HG02678 (cell line): ENCODE data around the gene KDM5A.
"Not testable (repeated sequence)": the region's sequence is repeated elsewhere in the genome, so short reads cannot be mapped to it uniquely, and the experiment has no call there.

Source experiments
- ATAC-seq: cut with Tn5 transposase; IDR thresholded peaks from one replicate; pipeline ENCODE4 v1.9.1; 2021; ENCODE audit warnings: mild to moderate bottlenecking, moderate library complexity; ENCODE audit not compliant: unreplicated experiment

KDM5A gene

GRCh38 chr12:242496-242895 is 146.6 kb downstream of the KDM5A start:
- no peak for ATAC-seq

- no peak for ATAC-seq
These were observed 147.9 kb downstream of the KDM5A start for GRCh38 chr12:241266-241665.

DNA sequence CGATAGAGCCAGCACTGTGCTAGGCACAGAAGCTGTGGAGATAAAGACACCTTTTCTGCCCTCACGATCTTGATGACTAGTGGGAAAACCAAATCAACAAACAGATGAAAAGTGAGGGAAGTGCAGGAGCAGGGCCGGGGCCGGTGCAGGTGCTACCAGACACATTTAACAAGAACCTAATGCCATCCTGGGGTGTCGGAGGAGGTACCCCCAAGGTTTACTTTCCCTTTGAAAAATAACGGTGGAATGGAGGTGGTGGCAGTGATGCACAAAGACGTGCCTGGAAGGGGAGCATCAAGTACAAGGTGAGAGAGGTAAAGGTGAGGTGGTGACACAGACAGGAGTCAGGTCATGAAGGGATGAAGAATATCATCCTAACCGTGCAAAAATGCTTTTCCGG is 148.6 kb downstream of the KDM5A start:
- ATAC-seq, result no peak

DNA sequence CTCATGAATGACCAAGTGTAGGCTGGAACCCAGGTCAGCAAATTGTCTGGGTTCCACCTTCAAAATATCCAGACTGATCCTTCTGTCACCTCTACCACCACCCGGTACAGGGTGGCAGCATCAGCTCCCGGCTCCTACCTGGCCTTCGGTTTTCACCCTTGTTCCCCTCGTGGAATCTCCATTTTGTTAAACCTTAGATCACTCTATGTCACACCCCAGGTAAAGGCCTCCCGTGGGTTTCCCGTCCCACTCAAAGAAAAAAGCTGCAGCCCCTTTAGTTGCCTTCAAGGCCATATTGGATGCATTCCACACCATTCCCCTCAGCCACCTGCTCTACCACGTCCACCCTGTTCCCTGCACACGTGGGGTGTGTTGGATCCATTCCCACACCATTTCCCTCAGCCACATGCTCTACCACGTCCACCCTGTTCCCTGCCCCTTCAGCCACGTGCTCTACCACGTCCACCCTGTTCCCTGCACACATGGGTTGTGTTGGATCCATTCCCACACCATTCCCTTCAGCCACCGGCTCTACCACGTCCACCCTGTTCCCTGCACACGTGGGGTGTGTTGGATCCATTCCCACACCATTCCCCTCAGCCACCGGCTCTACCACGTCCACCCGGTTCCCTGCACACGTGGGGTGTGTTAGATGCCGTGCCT is 150.3 kb downstream of the KDM5A start:
- ATAC-seq, result no peak

DNA sequence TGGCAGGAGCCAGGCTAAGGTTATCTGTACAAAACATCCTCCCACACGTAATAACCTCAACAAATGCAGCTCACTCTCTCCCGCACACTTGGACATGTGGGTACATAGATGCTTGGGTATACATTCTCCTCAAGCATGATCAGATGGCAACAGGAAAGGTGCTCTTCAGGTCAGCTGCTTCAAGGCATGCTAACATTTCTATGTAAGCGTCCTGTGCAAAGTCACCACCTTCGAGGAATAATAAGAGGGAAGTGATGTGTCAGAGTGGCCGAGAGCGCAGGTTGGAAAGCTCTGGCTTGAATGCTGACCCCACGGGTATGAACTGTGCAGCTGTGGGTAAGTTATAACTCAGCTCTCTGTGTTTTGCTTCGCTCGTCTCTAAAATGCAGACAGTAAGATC is 151.0 kb downstream of the KDM5A start:
- no peak for ATAC-seq

- ATAC-seq, result no peak
These were observed 151.9 kb downstream of the KDM5A start for GRCh38 chr12:237026-237815.

DNA sequence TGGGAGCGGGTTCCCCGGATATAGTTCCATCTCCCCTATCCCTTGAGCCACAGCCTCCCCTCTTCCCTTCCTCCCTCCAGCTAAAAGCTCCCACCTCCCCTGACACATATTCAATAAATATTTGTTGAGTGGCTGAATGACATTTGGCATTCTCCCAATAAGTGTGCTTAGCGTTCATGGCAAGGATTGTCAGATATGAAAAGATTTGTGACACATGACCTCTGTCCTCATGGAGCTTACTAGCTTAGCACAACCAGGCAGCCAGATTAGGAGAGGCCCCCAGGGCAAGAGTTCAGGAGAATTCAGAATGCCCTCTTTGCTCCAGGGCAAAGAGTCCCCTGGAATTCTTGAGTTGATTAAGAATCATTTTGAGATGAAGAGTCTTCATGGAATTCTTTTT is 152.7 kb downstream of the KDM5A start:
- no peak for ATAC-seq

DNA sequence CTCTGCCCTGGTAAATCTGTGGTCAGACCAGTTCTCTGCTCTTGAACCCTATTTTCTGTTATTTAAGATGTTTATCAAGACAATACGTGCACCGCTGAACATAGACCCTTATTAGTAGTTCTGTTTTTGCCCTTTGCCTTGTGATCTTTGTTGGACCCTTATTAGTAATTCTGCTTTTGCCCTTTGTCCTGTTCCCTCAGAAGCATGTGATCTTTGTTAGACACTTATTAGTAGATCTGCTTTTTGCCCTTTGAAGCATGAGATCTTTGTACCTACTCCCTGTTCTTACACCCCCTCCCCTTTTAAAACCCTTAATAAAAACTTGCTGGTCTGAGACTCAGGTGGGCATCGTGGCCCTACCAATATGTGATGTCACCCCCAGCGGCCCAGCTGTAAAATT is 153.2 kb downstream of the KDM5A start:
- not testable (repeated sequence) for ATAC-seq

GRCh38 chr12:234891-235415 is 154.2 kb downstream of the KDM5A start:
- no peak for ATAC-seq

GRCh38 chr12:234019-234418 is 155.1 kb downstream of the KDM5A start:
- no peak for ATAC-seq

DNA sequence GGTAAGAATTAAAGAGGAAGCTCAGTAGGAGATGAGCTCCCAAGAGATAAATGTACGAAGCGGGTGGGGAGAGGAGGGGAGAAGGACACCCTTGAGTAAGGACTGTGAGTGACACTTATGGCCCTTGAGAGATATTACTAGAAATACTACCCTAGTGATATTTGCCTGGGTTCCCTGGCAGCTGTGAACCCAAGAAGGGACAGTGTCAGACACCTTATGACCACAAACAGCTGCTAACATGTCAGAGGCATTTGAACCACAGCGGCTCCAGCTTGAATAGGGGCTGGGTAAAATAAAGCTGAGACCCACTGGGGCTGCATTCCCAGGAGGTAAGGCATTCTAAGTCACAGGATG is 155.5 kb downstream of the KDM5A start:
- ATAC-seq, result no peak

GRCh38 chr12:232731-233614 is 156.1 kb downstream of the KDM5A start:
- no peak for ATAC-seq

- ATAC-seq, result no peak
These were observed 158.0 kb downstream of the KDM5A start for GRCh38 chr12:230925-231671.
